HL-60 (cell line): ENCODE data around the gene STAG3.

Experiments
- DNase-seq, 2 experiments: peaks; one replicate each; pipeline ENCODE4 v3.0.0-alpha.2; 2010 to 2020; ENCODE audit warnings: low read depth in 1 of 2, low spot score in 1 of 2
- H3K27ac ChIP-seq: fragments of 250-450 bp; sonication (Bioruptor Pico); replicated peaks from 2 replicates; pipeline ENCODE4 v1.5.1; 2020; ENCODE audit warnings: mild to moderate bottlenecking, moderate library complexity
- H3K27me3 ChIP-seq: fragments of 250-450 bp; sonication (Bioruptor Pico); 2 replicates; pipeline ENCODE4 v1.5.1; 2021; ENCODE audit warnings: mild to moderate bottlenecking, moderate library complexity; ENCODE audit not compliant: insufficient read depth, poor library complexity, severe bottlenecking
- H3K4me3 ChIP-seq: replicated peaks from 2 replicates; pipeline ENCODE4 v1.5.1; 2011; ENCODE audit warnings: mild to moderate bottlenecking, control low read depth, low read length; ENCODE audit not compliant: insufficient read depth
- CTCF ChIP-seq: IDR thresholded peaks from one replicate; pipeline ENCODE4 v1.5.1; 2011; ENCODE audit warnings: low read length, control low read depth, inconsistent platforms; ENCODE audit not compliant: insufficient read depth
- GABPA ChIP-seq: IDR thresholded peaks from 2 replicates; pipeline ENCODE4 v1.6.1; 2012; ENCODE audit warnings: low read depth
- POLR2AphosphoS5 ChIP-seq: IDR thresholded peaks from 2 replicates; pipeline ENCODE4 v1.6.1; 2012; ENCODE audit warnings: low read depth
- SPI1 ChIP-seq: IDR thresholded peaks from 2 replicates; pipeline ENCODE4 v1.6.1; 2012; ENCODE audit warnings: low read depth, mild to moderate bottlenecking, borderline replicate concordance
- TF ChIP-seq, protein P1 (sequence below): IDR thresholded peaks from 2 replicates; pipeline ENCODE4 v1.6.1; 2012; ENCODE audit warnings: low read depth; ENCODE audit not compliant: insufficient replicate concordance

STAG3 gene

GRCh38 chr7:100157334-100158228 lies 20.1 kb upstream of the STAG3 start:
- Histone ChIP-seq H3K4me3 (peak overlapping the region; percentile 79), H3K27me3 (no peaks in the 10 kb centered on the region), H3K27ac (peak overlapping the region; percentile 65)
- TF ChIP-seq GABPA (no peak), POLR2AphosphoS5 (no peak), SPI1 (no peak), CTCF (no peak)
- TF ChIP-seq, protein P1, sequence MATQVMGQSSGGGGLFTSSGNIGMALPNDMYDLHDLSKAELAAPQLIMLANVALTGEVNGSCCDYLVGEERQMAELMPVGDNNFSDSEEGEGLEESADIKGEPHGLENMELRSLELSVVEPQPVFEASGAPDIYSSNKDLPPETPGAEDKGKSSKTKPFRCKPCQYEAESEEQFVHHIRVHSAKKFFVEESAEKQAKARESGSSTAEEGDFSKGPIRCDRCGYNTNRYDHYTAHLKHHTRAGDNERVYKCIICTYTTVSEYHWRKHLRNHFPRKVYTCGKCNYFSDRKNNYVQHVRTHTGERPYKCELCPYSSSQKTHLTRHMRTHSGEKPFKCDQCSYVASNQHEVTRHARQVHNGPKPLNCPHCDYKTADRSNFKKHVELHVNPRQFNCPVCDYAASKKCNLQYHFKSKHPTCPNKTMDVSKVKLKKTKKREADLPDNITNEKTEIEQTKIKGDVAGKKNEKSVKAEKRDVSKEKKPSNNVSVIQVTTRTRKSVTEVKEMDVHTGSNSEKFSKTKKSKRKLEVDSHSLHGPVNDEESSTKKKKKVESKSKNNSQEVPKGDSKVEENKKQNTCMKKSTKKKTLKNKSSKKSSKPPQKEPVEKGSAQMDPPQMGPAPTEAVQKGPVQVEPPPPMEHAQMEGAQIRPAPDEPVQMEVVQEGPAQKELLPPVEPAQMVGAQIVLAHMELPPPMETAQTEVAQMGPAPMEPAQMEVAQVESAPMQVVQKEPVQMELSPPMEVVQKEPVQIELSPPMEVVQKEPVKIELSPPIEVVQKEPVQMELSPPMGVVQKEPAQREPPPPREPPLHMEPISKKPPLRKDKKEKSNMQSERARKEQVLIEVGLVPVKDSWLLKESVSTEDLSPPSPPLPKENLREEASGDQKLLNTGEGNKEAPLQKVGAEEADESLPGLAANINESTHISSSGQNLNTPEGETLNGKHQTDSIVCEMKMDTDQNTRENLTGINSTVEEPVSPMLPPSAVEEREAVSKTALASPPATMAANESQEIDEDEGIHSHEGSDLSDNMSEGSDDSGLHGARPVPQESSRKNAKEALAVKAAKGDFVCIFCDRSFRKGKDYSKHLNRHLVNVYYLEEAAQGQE, result no peak
- peak; percentile 50 to 59 for DNase-seq

DNA sequence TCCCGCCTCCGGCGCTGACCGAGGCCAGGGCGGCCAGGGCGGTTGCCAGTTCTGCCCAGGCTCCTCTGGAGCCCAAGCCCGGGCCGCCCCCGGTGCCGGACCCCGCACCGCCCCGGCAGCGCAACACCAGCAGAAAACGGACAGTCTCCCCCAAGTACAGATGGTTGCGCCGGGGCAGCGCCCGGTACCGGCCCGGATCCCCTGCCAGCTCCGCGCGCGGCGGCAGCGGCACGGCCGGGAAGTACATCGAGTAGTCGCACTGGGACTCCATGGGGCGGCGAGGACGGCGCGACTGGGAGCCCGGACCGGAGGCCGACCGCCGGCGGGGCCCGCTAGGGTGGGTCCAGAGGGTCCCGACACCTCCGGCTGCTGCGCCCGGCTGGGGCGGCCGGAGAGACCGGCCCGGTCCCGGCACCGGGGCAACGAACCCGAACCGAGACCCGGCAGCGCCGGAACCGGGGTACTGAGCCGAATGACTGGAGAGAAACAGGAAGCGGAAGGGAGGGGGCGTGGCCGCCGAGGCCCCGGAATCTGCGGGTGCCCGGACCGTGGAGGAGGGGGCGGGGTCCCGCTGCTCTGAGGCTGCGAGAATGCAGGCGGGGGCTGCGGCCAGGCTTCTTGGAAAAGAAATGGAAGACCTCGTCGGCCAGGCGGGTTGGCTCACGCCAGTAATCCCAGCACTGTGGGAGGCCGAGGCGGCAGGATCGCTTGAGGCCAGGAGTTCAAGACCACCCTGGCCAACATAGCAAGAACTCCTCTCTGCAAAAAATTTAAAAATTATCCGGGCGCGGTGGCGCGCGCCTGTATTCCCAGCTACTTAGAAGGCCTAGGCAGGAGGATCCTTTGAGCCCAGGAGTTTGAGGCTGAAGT lies 19.3 kb upstream of the STAG3 start, which contains the start of gene TRAPPC14:
Gene TRAPPC14 (minus strand): TSS at position 495 of the 870 bp plus-strand sequence. CDS start 224 bp downstream, at position 271.
- peak; percentile 81 for TF ChIP-seq GABPA
- peak; percentile 36 for TF ChIP-seq POLR2AphosphoS5
- no peak for TF ChIP-seq CTCF
- TF ChIP-seq, protein P1, result no peak
- peak; percentile 79 for TF ChIP-seq SPI1
- Histone ChIP-seq H3K27me3 (no peaks in the 10 kb centered on the region), H3K27ac (peak within 1 kb of the TSS; percentile 65), H3K4me3 (peak within 1 kb of the TSS; percentile 79)
- DNase-seq, result peak; percentile 65 to 93

DNA sequence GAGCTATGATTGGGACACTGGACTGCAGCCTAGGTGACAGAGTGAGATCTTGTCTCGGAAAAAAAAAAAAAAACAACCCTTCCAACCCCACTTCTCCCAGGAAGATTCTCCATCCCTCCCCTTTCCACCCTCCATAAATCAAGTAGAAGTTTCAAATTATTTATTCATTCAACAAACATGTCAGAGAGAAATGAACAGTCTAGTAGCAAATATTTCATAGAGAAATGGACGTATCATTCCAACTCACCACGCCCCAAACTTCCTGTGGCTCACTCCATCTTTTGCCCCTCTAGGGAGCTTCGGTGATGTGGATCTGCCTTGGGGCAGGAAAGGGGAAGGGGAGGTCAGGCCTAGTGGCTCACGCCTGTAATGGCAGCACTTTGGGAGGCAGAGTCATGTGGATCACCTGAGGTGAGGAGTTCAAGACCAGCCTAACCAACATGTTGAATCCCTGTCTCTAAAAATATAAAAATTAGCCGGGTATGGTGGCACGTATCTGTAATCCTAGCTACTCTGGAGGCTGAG lies 18.6 kb upstream of the STAG3 start:
- no peaks in the 10 kb centered on the region for H3K27me3 ChIP-seq
- no peak for TF ChIP-seq SPI1
- TF ChIP-seq, protein P1, result no peak
- no peak for TF ChIP-seq GABPA
- TF ChIP-seq POLR2AphosphoS5, result no peak
- no peak for TF ChIP-seq CTCF
- peak in 1 of 2 experiments; percentile 43 for DNase-seq
- peak overlapping the region; percentile 79 for H3K4me3 ChIP-seq
- peak overlapping the region; percentile 65 for H3K27ac ChIP-seq
